H1 (cell line): ENCODE measurements around the gene NUFIP2. TPM values are rescaled to one million over a fixed set of nuclear protein-coding genes. Genes with fewer than 3 reads are reported as not detected.

Experiments used
- BCL11A ChIP-seq, 2 experiments: IDR thresholded peaks; one replicate each; pipeline ENCODE4 v1.6.1; 2011; ENCODE audit warnings: low read depth in 2 of 2, low read length in 2 of 2, mild to moderate bottlenecking in 2 of 2
- CREB1 ChIP-seq: IDR thresholded peaks from 2 replicates; pipeline ENCODE4 v1.6.1; 2012; ENCODE audit warnings: inconsistent platforms
- HDAC2 ChIP-seq, 2 experiments: fragments of 300-600 bp in 1 of 2; sonication (generic) in 1 of 2; IDR thresholded peaks; 2 replicates each; pipeline ENCODE4 v1.6.1; 2011 to 2012; ENCODE audit warnings: low read depth in 2 of 2, low read length in 2 of 2, mild to moderate bottlenecking in 2 of 2, moderate library complexity in 2 of 2, borderline replicate concordance in 1 of 2, inconsistent platforms in 1 of 2
- HDAC6 ChIP-seq: IDR thresholded peaks from one replicate; pipeline ENCODE4 v1.7.1; 2012; ENCODE audit warnings: low read depth, mild to moderate bottlenecking, inconsistent platforms, low read length, moderate library complexity
- RFX5 ChIP-seq: IDR thresholded peaks from 2 replicates; pipeline ENCODE4 v1.6.1; 2011; ENCODE audit warnings: low read depth, low read length, improper control_type of control experiment, borderline replicate concordance
- SRF ChIP-seq: IDR thresholded peaks from 2 replicates; pipeline ENCODE4 v1.6.1; 2011; ENCODE audit warnings: mild to moderate bottlenecking, low read depth, low read length, moderate library complexity
- ZNF274 ChIP-seq: IDR thresholded peaks from 2 replicates; pipeline ENCODE4 v1.7.0; 2012; ENCODE audit warnings: low read length, borderline replicate concordance; ENCODE audit errors: extremely low read depth
- polyA plus RNA-seq, 7 experiments: library from polyadenylated mRNA; depleted of rRNA in 3 of 7; stranded (reverse) in 5 of 7; unstranded in 2 of 7; fragments of >200 nt in 5 of 7; fragments of 200-250 nt in 2 of 7; gene quantifications; 1 replicate in 5 of 7; 2 replicates in 1 of 7; 4 replicates in 1 of 7; pipeline versions ENCODE4 v1.2.1 to v1.2.3, GENCODE V29; 2011 to 2013; ENCODE audit warnings: missing spikeins in 2 of 7, mixed read lengths in 2 of 7
- total RNA-seq: library from RNA; stranded (reverse); fragmentation: NEBNext Ultra II Directional; extraction: Animal tissue kit (Norgen Biotek cat#: 25700); gene quantifications from 2 replicates; pipeline ENCODE4 v1.2.1, GENCODE V29; 2021
- TF ChIP-seq, protein P1 (sequence below): fragments of 300-600 bp; sonication (generic); IDR thresholded peaks from 2 replicates; pipeline ENCODE4 v1.7.1; 2012; ENCODE audit warnings: low read length, moderate library complexity, mild to moderate bottlenecking, inconsistent platforms; ENCODE audit not compliant: insufficient replicate concordance
- TF ChIP-seq, protein P2 (sequence below): IDR thresholded peaks from 2 replicates; pipeline ENCODE4 v1.6.1; 2012; ENCODE audit warnings: inconsistent platforms
- TF ChIP-seq, protein P3 (sequence below): IDR thresholded peaks from 2 replicates; pipeline ENCODE4 v1.6.1; 2012; ENCODE audit warnings: inconsistent platforms

Gene NUFIP2
- total and polyA plus RNA-seq, 2 of the 8 experiments (the other 6 are each of a cell fraction or from before 2014, with no cell fraction given), result 65.9 to 118 TPM

DNA sequence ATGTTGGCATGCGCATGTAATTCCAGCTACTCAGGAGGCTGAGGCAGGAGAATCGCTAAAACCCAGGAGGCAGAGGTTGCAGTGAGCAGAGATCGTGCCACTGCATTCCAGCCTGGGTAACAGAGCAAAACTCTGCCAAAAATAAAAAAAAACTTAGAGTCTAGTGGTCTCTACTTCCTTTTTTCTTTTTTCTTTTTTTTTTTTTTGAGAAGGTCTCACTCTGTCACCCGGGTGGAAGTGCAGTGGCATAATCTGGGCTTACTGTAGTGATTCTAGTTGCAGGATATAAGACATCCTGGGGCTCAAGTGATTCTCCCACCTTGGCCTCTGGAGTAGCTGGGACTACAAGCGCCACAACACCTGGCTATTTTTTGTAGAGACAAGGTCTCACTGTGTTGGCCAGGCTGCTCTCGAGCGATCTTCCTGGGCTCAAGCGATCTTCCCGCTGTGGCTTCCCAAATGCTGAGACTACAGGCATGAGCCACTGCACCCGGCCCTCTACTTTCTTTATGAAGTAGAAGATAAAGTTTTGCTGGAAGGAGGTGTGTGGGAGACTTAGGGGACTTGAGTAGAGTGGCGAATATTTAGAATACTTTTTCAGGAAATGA, 48.3 kb upstream of the NUFIP2 start (continued):
- TF ChIP-seq, protein P1, sequence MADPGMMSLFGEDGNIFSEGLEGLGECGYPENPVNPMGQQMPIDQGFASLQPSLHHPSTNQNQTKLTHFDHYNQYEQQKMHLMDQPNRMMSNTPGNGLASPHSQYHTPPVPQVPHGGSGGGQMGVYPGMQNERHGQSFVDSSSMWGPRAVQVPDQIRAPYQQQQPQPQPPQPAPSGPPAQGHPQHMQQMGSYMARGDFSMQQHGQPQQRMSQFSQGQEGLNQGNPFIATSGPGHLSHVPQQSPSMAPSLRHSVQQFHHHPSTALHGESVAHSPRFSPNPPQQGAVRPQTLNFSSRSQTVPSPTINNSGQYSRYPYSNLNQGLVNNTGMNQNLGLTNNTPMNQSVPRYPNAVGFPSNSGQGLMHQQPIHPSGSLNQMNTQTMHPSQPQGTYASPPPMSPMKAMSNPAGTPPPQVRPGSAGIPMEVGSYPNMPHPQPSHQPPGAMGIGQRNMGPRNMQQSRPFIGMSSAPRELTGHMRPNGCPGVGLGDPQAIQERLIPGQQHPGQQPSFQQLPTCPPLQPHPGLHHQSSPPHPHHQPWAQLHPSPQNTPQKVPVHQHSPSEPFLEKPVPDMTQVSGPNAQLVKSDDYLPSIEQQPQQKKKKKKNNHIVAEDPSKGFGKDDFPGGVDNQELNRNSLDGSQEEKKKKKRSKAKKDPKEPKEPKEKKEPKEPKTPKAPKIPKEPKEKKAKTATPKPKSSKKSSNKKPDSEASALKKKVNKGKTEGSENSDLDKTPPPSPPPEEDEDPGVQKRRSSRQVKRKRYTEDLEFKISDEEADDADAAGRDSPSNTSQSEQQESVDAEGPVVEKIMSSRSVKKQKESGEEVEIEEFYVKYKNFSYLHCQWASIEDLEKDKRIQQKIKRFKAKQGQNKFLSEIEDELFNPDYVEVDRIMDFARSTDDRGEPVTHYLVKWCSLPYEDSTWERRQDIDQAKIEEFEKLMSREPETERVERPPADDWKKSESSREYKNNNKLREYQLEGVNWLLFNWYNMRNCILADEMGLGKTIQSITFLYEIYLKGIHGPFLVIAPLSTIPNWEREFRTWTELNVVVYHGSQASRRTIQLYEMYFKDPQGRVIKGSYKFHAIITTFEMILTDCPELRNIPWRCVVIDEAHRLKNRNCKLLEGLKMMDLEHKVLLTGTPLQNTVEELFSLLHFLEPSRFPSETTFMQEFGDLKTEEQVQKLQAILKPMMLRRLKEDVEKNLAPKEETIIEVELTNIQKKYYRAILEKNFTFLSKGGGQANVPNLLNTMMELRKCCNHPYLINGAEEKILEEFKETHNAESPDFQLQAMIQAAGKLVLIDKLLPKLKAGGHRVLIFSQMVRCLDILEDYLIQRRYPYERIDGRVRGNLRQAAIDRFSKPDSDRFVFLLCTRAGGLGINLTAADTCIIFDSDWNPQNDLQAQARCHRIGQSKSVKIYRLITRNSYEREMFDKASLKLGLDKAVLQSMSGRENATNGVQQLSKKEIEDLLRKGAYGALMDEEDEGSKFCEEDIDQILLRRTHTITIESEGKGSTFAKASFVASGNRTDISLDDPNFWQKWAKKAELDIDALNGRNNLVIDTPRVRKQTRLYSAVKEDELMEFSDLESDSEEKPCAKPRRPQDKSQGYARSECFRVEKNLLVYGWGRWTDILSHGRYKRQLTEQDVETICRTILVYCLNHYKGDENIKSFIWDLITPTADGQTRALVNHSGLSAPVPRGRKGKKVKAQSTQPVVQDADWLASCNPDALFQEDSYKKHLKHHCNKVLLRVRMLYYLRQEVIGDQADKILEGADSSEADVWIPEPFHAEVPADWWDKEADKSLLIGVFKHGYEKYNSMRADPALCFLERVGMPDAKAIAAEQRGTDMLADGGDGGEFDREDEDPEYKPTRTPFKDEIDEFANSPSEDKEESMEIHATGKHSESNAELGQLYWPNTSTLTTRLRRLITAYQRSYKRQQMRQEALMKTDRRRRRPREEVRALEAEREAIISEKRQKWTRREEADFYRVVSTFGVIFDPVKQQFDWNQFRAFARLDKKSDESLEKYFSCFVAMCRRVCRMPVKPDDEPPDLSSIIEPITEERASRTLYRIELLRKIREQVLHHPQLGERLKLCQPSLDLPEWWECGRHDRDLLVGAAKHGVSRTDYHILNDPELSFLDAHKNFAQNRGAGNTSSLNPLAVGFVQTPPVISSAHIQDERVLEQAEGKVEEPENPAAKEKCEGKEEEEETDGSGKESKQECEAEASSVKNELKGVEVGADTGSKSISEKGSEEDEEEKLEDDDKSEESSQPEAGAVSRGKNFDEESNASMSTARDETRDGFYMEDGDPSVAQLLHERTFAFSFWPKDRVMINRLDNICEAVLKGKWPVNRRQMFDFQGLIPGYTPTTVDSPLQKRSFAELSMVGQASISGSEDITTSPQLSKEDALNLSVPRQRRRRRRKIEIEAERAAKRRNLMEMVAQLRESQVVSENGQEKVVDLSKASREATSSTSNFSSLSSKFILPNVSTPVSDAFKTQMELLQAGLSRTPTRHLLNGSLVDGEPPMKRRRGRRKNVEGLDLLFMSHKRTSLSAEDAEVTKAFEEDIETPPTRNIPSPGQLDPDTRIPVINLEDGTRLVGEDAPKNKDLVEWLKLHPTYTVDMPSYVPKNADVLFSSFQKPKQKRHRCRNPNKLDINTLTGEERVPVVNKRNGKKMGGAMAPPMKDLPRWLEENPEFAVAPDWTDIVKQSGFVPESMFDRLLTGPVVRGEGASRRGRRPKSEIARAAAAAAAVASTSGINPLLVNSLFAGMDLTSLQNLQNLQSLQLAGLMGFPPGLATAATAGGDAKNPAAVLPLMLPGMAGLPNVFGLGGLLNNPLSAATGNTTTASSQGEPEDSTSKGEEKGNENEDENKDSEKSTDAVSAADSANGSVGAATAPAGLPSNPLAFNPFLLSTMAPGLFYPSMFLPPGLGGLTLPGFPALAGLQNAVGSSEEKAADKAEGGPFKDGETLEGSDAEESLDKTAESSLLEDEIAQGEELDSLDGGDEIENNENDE, result no peak
- TF ChIP-seq ZNF274 (no peak), RFX5 (no peak), HDAC2 (IDR thresholded peaks at IDR 0.05; ENCODE audit: borderline replicate concordance in 1 of 2, low read depth in 2 of 2, low read length in 2 of 2) (no peak), BCL11A (IDR thresholded peaks at IDR 0.05; ENCODE audit: low read depth in 2 of 2, low read length in 2 of 2) (no peak), CREB1 (no peak), HDAC6 (no peak), SRF (no peak)
- TF ChIP-seq, protein P2, sequence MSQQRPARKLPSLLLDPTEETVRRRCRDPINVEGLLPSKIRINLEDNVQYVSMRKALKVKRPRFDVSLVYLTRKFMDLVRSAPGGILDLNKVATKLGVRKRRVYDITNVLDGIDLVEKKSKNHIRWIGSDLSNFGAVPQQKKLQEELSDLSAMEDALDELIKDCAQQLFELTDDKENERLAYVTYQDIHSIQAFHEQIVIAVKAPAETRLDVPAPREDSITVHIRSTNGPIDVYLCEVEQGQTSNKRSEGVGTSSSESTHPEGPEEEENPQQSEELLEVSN, result no peak
- TF ChIP-seq, protein P3, sequence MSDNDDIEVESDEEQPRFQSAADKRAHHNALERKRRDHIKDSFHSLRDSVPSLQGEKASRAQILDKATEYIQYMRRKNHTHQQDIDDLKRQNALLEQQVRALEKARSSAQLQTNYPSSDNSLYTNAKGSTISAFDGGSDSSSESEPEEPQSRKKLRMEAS, result no peak
